HepG2 (cell line): ENCODE results near the gene FAM32A. TPM values are rescaled to one million over a fixed set of nuclear protein-coding genes. Genes with fewer than 3 reads are reported as not detected.

Experiments used
- ATF7-NPFF ChIP-seq: sonication (generic); formaldehyde crosslinking; IDR thresholded peaks from 2 replicates; pipeline ENCODE4 v1.8.1; 2023; ENCODE audit warnings: mild to moderate bottlenecking, low read depth, missing genetic modification reagents, moderate library complexity
- FIP1L1 ChIP-seq: fragments of 200-400 bp; formaldehyde crosslinking; IDR thresholded peaks from 2 replicates; pipeline ENCODE4 v1.6.1; 2018; ENCODE audit warnings: low read depth, mild to moderate bottlenecking, low read length, moderate library complexity, borderline replicate concordance; ENCODE audit not compliant: insufficient read depth
- HNF4A ChIP-seq: sonication (generic); formaldehyde crosslinking; IDR thresholded peaks from 2 replicates; pipeline ENCODE4 v1.4.0; 2020; ENCODE audit warnings: missing genetic modification reagents
- IRX3 ChIP-seq: sonication (generic); formaldehyde crosslinking; IDR thresholded peaks from 2 replicates; pipeline ENCODE4 v1.8.1; 2023; ENCODE audit warnings: mild to moderate bottlenecking, low read depth, missing genetic modification reagents, borderline replicate concordance
- MAF1 ChIP-seq: sonication (generic); formaldehyde crosslinking; IDR thresholded peaks from 2 replicates; pipeline ENCODE4 v1.5.0; 2020; ENCODE audit warnings: missing genetic modification reagents, borderline replicate concordance
- NFE2L1 ChIP-seq: sonication (generic); formaldehyde crosslinking; IDR thresholded peaks from 2 replicates; pipeline ENCODE4 v1.4.0; 2020; ENCODE audit warnings: missing genetic modification reagents, mild to moderate bottlenecking, borderline replicate concordance
- PCBP2 ChIP-seq: fragments of 200-400 bp; formaldehyde crosslinking; optimal IDR thresholded peaks from 2 replicates; pipeline ENCODE3; 2018; ENCODE audit warnings: low read length, low read depth; ENCODE audit not compliant: poor library complexity, severe bottlenecking
- SALL2 ChIP-seq: sonication (generic); formaldehyde crosslinking; IDR thresholded peaks from 2 replicates; pipeline ENCODE4 v1.8.1; 2023; ENCODE audit warnings: mild to moderate bottlenecking, missing genetic modification reagents, inconsistent platforms
- SRSF1 ChIP-seq: fragments of 200-400 bp; formaldehyde crosslinking; optimal IDR thresholded peaks from 2 replicates; pipeline ENCODE3; 2017; ENCODE audit warnings: mild to moderate bottlenecking, low read depth, low read length, moderate library complexity
- TCF7L2 ChIP-seq: IDR thresholded peaks from 2 replicates; pipeline ENCODE4 v1.6.1; 2011; ENCODE audit warnings: mild to moderate bottlenecking, low read depth, low read length, moderate library complexity
- TEF ChIP-seq: sonication (generic); formaldehyde crosslinking; IDR thresholded peaks from 2 replicates; pipeline ENCODE4 v1.5.0; 2020; ENCODE audit warnings: missing genetic modification reagents
- ZNF253 ChIP-seq: sonication (generic); formaldehyde crosslinking; IDR thresholded peaks from 2 replicates; pipeline ENCODE4 v1.8.0; 2022; ENCODE audit warnings: mild to moderate bottlenecking, missing genetic modification reagents, borderline replicate concordance
- ZNF44 ChIP-seq: sonication (generic); formaldehyde crosslinking; IDR thresholded peaks from 2 replicates; pipeline ENCODE4 v1.5.1; 2020; ENCODE audit warnings: mild to moderate bottlenecking, missing genetic modification reagents
- ZNF576 ChIP-seq: sonication (generic); formaldehyde crosslinking; IDR thresholded peaks from 2 replicates; pipeline ENCODE4 v1.4.0; 2020; ENCODE audit warnings: mild to moderate bottlenecking, missing genetic modification reagents
- ZNF770 ChIP-seq: sonication (generic); formaldehyde crosslinking; IDR thresholded peaks from 2 replicates; pipeline ENCODE4 v1.5.0; 2020; ENCODE audit warnings: mild to moderate bottlenecking, missing genetic modification reagents
- polyA plus RNA-seq, 8 experiments: library from polyadenylated mRNA; depleted of rRNA in 3 of 8; stranded (reverse) in 7 of 8; unstranded in 1 of 8; fragments of >200 nt; fragmentation: Illumina TruSeq in 4 of 8; extraction: Trizol in 4 of 8; gene quantifications; 2 replicates each; pipeline versions ENCODE4 v1.2.1 to v1.2.3, GENCODE V29; 2011 to 2016; ENCODE audit warnings: low read depth in 4 of 8, missing spikeins in 1 of 8, mixed read lengths in 1 of 8; ENCODE audit not compliant: insufficient read depth in 1 of 8
- total RNA-seq, 5 experiments: library from RNA; depleted of rRNA; stranded (reverse); fragments of >200 nt; fragmentation: Illumina TruSeq; extraction: Trizol; gene quantifications; 2 replicates each; pipeline ENCODE4 v1.2.3, GENCODE V29; 2016; ENCODE audit warnings: low read depth in 1 of 5
- TF ChIP-seq, protein P1 (sequence below): sonication (generic); formaldehyde crosslinking; IDR thresholded peaks from 2 replicates; pipeline ENCODE4 v1.4.0; 2020; ENCODE audit warnings: missing genetic modification reagents
- TF ChIP-seq, protein P2 (sequence below): sonication (generic); formaldehyde crosslinking; IDR thresholded peaks from 2 replicates; pipeline ENCODE4 v1.5.0; 2020; ENCODE audit warnings: missing genetic modification reagents
- TF ChIP-seq, protein P3 (sequence below): sonication (generic); formaldehyde crosslinking; IDR thresholded peaks from 2 replicates; pipeline ENCODE4 v1.4.0; 2020; ENCODE audit warnings: missing genetic modification reagents, borderline replicate concordance

The FAM32A gene
- total and polyA plus RNA-seq, 2 of the 13 experiments (the other 11 are each of a cell fraction or from before 2014, with no cell fraction given): 85.8 to 86.2 TPM

- peak; percentile 19; the same call in 1 of the 2 replicates for TF ChIP-seq ZNF44 (CRISPR knock-in tag)
- TF ChIP-seq IRX3 (CRISPR knock-in tag): no peak
- TF ChIP-seq, protein P1, sequence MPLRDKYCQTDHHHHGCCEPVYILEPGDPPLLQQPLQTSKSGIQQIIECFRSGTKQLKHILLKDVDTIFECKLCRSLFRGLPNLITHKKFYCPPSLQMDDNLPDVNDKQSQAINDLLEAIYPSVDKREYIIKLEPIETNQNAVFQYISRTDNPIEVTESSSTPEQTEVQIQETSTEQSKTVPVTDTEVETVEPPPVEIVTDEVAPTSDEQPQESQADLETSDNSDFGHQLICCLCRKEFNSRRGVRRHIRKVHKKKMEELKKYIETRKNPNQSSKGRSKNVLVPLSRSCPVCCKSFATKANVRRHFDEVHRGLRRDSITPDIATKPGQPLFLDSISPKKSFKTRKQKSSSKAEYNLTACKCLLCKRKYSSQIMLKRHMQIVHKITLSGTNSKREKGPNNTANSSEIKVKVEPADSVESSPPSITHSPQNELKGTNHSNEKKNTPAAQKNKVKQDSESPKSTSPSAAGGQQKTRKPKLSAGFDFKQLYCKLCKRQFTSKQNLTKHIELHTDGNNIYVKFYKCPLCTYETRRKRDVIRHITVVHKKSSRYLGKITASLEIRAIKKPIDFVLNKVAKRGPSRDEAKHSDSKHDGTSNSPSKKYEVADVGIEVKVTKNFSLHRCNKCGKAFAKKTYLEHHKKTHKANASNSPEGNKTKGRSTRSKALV (CRISPR knock-in tag): no peak
- TF ChIP-seq HNF4A (CRISPR knock-in tag): no peak
- TF ChIP-seq, protein P2, sequence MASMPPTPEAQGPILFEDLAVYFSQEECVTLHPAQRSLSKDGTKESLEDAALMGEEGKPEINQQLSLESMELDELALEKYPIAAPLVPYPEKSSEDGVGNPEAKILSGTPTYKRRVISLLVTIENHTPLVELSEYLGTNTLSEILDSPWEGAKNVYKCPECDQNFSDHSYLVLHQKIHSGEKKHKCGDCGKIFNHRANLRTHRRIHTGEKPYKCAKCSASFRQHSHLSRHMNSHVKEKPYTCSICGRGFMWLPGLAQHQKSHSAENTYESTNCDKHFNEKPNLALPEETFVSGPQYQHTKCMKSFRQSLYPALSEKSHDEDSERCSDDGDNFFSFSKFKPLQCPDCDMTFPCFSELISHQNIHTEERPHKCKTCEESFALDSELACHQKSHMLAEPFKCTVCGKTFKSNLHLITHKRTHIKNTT (CRISPR knock-in tag): no peak
- no peak for TF ChIP-seq FIP1L1
- TF ChIP-seq TCF7L2: no peak
- TF ChIP-seq ZNF770 (CRISPR knock-in tag): no peak
- no peak for TF ChIP-seq ZNF576 (CRISPR knock-in tag)
- TF ChIP-seq SRSF1: no peak
- peak; percentile 28; the same call in 1 of the 2 replicates for TF ChIP-seq SALL2 (CRISPR knock-in tag)
- TF ChIP-seq, protein P3, sequence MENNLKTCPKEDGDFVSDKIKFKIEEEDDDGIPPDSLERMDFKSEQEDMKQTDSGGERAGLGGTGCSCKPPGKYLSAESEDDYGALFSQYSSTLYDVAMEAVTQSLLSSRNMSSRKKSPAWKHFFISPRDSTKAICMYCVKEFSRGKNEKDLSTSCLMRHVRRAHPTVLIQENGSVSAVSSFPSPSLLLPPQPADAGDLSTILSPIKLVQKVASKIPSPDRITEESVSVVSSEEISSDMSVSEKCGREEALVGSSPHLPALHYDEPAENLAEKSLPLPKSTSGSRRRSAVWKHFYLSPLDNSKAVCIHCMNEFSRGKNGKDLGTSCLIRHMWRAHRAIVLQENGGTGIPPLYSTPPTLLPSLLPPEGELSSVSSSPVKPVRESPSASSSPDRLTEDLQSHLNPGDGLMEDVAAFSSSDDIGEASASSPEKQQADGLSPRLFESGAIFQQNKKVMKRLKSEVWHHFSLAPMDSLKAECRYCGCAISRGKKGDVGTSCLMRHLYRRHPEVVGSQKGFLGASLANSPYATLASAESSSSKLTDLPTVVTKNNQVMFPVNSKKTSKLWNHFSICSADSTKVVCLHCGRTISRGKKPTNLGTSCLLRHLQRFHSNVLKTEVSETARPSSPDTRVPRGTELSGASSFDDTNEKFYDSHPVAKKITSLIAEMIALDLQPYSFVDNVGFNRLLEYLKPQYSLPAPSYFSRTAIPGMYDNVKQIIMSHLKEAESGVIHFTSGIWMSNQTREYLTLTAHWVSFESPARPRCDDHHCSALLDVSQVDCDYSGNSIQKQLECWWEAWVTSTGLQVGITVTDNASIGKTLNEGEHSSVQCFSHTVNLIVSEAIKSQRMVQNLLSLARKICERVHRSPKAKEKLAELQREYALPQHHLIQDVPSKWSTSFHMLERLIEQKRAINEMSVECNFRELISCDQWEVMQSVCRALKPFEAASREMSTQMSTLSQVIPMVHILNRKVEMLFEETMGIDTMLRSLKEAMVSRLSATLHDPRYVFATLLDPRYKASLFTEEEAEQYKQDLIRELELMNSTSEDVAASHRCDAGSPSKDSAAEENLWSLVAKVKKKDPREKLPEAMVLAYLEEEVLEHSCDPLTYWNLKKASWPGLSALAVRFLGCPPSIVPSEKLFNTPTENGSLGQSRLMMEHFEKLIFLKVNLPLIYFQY (CRISPR knock-in tag): no peak
- 0 out of 2 replicates have a peak, but pooled peaks have one; percentile 24 for TF ChIP-seq MAF1 (CRISPR knock-in tag)
- TF ChIP-seq ATF7-NPFF (CRISPR knock-in tag): peak; percentile 80; the same call in 1 of the 2 replicates
- TF ChIP-seq ZNF253 (CRISPR knock-in tag): no peak
- 0 out of 2 replicates have a peak, but pooled peaks have one; percentile 49 for TF ChIP-seq TEF (CRISPR knock-in tag)
- TF ChIP-seq PCBP2: no peak
- TF ChIP-seq NFE2L1: no peak
Observed at GRCh38 chr19:16197622-16198369, 12.6 kb downstream of the FAM32A start, which contains the start of gene AP1M1 (continued).
